ENCODE measurements around the gene ZNF765. TPM values are rescaled to one million over a fixed set of nuclear protein-coding genes. Genes with fewer than 3 reads are reported as not detected.

Gene ZNF765
- total RNA-seq, 1 experiment from 2014 or later = 23.6 TPM

DNA sequence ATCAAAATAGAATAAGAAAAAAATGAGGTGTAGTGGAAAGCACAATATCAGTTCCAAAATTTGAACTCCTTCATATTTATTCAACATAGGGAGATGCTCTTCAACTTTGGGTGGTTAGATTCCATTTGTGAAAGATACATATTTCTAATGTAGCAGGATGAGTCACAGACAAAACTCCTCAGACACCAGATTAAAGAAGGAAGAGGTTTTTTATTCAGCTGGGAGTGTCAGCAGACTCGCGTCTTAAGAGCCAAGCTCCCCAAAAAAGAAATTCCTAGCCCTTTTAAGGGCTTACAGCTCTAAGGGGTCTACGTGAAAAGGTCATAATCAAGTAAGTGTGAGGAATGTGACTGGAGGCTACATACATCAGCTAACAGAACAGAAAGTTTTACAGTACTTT, 6.8 kb upstream of the ZNF765 start (continued):
- TF ChIP-seq, protein P1, sequence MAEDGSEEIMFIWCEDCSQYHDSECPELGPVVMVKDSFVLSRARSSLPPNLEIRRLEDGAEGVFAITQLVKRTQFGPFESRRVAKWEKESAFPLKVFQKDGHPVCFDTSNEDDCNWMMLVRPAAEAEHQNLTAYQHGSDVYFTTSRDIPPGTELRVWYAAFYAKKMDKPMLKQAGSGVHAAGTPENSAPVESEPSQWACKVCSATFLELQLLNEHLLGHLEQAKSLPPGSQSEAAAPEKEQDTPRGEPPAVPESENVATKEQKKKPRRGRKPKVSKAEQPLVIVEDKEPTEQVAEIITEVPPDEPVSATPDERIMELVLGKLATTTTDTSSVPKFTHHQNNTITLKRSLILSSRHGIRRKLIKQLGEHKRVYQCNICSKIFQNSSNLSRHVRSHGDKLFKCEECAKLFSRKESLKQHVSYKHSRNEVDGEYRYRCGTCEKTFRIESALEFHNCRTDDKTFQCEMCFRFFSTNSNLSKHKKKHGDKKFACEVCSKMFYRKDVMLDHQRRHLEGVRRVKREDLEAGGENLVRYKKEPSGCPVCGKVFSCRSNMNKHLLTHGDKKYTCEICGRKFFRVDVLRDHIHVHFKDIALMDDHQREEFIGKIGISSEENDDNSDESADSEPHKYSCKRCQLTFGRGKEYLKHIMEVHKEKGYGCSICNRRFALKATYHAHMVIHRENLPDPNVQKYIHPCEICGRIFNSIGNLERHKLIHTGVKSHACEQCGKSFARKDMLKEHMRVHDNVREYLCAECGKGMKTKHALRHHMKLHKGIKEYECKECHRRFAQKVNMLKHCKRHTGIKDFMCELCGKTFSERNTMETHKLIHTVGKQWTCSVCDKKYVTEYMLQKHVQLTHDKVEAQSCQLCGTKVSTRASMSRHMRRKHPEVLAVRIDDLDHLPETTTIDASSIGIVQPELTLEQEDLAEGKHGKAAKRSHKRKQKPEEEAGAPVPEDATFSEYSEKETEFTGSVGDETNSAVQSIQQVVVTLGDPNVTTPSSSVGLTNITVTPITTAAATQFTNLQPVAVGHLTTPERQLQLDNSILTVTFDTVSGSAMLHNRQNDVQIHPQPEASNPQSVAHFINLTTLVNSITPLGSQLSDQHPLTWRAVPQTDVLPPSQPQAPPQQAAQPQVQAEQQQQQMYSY (CRISPR knock-in tag; IDR thresholded peaks at IDR 0.05) = no peak
- no peak for TF ChIP-seq ATF3 (CRISPR knock-in tag; conservative IDR thresholded peaks at IDR 0.05)
- TF ChIP-seq, protein P2, sequence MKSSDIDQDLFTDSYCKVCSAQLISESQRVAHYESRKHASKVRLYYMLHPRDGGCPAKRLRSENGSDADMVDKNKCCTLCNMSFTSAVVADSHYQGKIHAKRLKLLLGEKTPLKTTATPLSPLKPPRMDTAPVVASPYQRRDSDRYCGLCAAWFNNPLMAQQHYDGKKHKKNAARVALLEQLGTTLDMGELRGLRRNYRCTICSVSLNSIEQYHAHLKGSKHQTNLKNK (CRISPR knock-in tag; IDR thresholded peaks at IDR 0.05) = no peak
- no peak for TF ChIP-seq OVOL2 (CRISPR knock-in tag; IDR thresholded peaks at IDR 0.05; ENCODE audit: borderline replicate concordance)
- TF ChIP-seq ESRRA (CRISPR knock-in tag; IDR thresholded peaks at IDR 0.05; ENCODE audit: borderline replicate concordance) = no peak
- TF ChIP-seq TCF7 (CRISPR knock-in tag; IDR thresholded peaks at IDR 0.05; ENCODE audit: low read depth) = no peak

GRCh38 chr19:53388904-53389303, 6.0 kb upstream of the ZNF765 start:
- ChIA-PET CTCF (interaction anchor here (0.6 kb wide), 1 partner anchor 333 kb away, joined by 4 read pairs; no protein-coding TSS in a partner anchor), POLR2A (no interaction called here)
- Mint-ChIP-seq H3K9me3 (peaks cover 26% of the 10 kb centered on the region), H3K27me3 (ENCODE audit: low read depth) (no peaks in the 10 kb centered on the region), H3K4me3 (no peak overlapping the region), H3K36me3 (peaks cover 32% of the 10 kb centered on the region), H3K27ac (no peak overlapping the region), H3K4me1 (peaks cover 20% of the 10 kb centered on the region)
- no peak for DNase-seq (ENCODE audit: low spot score)
- no peak for ATAC-seq
- TF ChIP-seq ZBTB21 (CRISPR knock-in tag; IDR thresholded peaks at IDR 0.05; ENCODE audit: borderline replicate concordance) = no peak
- TF ChIP-seq NR3C1 (CRISPR knock-in tag; conservative IDR thresholded peaks at IDR 0.05; ENCODE audit: low read depth) = no peak
- TF ChIP-seq E2F4 (CRISPR knock-in tag; IDR thresholded peaks at IDR 0.05; ENCODE audit: borderline replicate concordance, low read depth) = no peak
- TF ChIP-seq, protein P3, sequence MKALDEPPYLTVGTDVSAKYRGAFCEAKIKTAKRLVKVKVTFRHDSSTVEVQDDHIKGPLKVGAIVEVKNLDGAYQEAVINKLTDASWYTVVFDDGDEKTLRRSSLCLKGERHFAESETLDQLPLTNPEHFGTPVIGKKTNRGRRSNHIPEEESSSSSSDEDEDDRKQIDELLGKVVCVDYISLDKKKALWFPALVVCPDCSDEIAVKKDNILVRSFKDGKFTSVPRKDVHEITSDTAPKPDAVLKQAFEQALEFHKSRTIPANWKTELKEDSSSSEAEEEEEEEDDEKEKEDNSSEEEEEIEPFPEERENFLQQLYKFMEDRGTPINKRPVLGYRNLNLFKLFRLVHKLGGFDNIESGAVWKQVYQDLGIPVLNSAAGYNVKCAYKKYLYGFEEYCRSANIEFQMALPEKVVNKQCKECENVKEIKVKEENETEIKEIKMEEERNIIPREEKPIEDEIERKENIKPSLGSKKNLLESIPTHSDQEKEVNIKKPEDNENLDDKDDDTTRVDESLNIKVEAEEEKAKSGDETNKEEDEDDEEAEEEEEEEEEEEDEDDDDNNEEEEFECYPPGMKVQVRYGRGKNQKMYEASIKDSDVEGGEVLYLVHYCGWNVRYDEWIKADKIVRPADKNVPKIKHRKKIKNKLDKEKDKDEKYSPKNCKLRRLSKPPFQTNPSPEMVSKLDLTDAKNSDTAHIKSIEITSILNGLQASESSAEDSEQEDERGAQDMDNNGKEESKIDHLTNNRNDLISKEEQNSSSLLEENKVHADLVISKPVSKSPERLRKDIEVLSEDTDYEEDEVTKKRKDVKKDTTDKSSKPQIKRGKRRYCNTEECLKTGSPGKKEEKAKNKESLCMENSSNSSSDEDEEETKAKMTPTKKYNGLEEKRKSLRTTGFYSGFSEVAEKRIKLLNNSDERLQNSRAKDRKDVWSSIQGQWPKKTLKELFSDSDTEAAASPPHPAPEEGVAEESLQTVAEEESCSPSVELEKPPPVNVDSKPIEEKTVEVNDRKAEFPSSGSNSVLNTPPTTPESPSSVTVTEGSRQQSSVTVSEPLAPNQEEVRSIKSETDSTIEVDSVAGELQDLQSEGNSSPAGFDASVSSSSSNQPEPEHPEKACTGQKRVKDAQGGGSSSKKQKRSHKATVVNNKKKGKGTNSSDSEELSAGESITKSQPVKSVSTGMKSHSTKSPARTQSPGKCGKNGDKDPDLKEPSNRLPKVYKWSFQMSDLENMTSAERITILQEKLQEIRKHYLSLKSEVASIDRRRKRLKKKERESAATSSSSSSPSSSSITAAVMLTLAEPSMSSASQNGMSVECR (CRISPR knock-in tag; IDR thresholded peaks at IDR 0.05; ENCODE audit: borderline replicate concordance) = no peak

- POLR2A ChIA-PET = no interaction called here
- TF ChIP-seq SP1 (CRISPR knock-in tag; conservative IDR thresholded peaks at IDR 0.05) (no peak), E2F5 (CRISPR knock-in tag; IDR thresholded peaks at IDR 0.05) (no peak), ZNF263 (CRISPR knock-in tag; IDR thresholded peaks at IDR 0.05; ENCODE audit: low read depth) (no peak)
- Mint-ChIP-seq H3K27me3 (ENCODE audit: low read depth) (no peaks in the 10 kb centered on the region), H3K36me3 (peaks cover 25% of the 10 kb centered on the region), H3K4me3 (peak overlapping the region; percentile 61), H3K4me1 (peaks cover 26% of the 10 kb centered on the region), H3K27ac (peak overlapping the region; percentile 64), H3K9me3 (peaks cover 22% of the 10 kb centered on the region)
- no peak for DNase-seq (ENCODE audit: low spot score)
- no peak for ATAC-seq
- CTCF ChIA-PET = interaction anchor here (2.4 kb wide), 1 partner anchor 35 kb away, joined by 10 read pairs; no protein-coding TSS in a partner anchor
Observed at GRCh38 chr19:53389571-53389970, 5.4 kb upstream of the ZNF765 start.
